ENCODE results near the gene RIN2. TPM values are rescaled to one million over a fixed set of nuclear protein-coding genes. Genes with fewer than 3 reads are reported as not detected.

RIN2 gene
- total RNA-seq, 4 donors from 2014 or later = 68.2 to 87.2 (median 79.6) TPM

DNA sequence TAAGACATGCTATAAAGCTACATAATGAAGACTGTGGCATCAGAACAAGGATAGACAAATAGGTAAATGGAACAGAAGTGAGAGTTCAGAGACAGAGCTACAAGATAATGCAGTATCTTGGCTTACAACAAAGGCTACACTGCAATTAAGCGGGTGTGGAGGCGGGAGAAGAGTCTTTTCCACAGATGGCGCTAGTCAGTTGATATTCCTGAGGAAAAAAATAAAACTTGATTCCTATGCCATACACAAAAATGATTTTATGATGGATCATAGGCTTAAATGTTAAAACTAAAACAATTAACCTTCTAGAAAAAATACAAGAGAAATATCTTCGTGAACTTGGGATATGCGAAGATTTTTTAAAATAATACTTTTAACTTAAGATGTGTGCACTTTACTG, 31.0 kb downstream of the RIN2 start:
- 93% methylated on average over 5 of the region's 5 CpGs for WGBS
- Histone ChIP-seq H3K36me3 (no peaks in the 10 kb centered on the region), H3K4me3 (no peak overlapping the region), H3K27ac (no peak overlapping the region), H3K9me3 (no peaks in the 10 kb centered on the region), H3K4me1 (peaks cover 27% of the 10 kb centered on the region), H3K27me3 (no peaks in the 10 kb centered on the region)
- TF ChIP-seq, protein P1, sequence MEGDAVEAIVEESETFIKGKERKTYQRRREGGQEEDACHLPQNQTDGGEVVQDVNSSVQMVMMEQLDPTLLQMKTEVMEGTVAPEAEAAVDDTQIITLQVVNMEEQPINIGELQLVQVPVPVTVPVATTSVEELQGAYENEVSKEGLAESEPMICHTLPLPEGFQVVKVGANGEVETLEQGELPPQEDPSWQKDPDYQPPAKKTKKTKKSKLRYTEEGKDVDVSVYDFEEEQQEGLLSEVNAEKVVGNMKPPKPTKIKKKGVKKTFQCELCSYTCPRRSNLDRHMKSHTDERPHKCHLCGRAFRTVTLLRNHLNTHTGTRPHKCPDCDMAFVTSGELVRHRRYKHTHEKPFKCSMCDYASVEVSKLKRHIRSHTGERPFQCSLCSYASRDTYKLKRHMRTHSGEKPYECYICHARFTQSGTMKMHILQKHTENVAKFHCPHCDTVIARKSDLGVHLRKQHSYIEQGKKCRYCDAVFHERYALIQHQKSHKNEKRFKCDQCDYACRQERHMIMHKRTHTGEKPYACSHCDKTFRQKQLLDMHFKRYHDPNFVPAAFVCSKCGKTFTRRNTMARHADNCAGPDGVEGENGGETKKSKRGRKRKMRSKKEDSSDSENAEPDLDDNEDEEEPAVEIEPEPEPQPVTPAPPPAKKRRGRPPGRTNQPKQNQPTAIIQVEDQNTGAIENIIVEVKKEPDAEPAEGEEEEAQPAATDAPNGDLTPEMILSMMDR (IDR thresholded peaks at IDR 0.05) = no peak
- TF ChIP-seq POLR2AphosphoS5 (IDR thresholded peaks at IDR 0.05) (no peak), POLR2A (IDR thresholded peaks at IDR 0.05) (no peak)
- no peak for DNase-seq (ENCODE audit: low spot score in 2 of 2)

GRCh38 chr20:19789446-19789845, 31.4 kb downstream of the RIN2 start:
- Histone ChIP-seq H3K9me3 (no peaks in the 10 kb centered on the region), H3K4me3 (no peak overlapping the region)

GRCh38 chr20:19791887-19792286, 33.8 kb downstream of the RIN2 start:
- no peaks in the 10 kb centered on the region for H3K9me3 ChIP-seq
- no peaks in the 10 kb centered on the region for H3K36me3 ChIP-seq
- H3K27me3 ChIP-seq = no peaks in the 10 kb centered on the region
- no peak for DNase-seq (ENCODE audit: low spot score in 2 of 2)
- TF ChIP-seq POLR2AphosphoS5 (IDR thresholded peaks at IDR 0.05) (no peak), POLR2A (IDR thresholded peaks at IDR 0.05) (no peak), EP300 (IDR thresholded peaks at IDR 0.05) (no peak)
- TF ChIP-seq, protein P1 (IDR thresholded peaks at IDR 0.05) = no peak
- WGBS = 93% methylated on average over 2 of the region's 2 CpGs
- H3K4me1 ChIP-seq = no peaks in the 10 kb centered on the region
- H3K27ac ChIP-seq = no peak overlapping the region
- no peak overlapping the region for H3K4me3 ChIP-seq

More at GRCh38 chr20:19789446-19789845, 31.4 kb downstream of the RIN2 start:
- TF ChIP-seq EP300 (IDR thresholded peaks at IDR 0.05) (no peak), POLR2A (IDR thresholded peaks at IDR 0.05) (no peak), POLR2AphosphoS5 (IDR thresholded peaks at IDR 0.05) (no peak)
- TF ChIP-seq, protein P1 (IDR thresholded peaks at IDR 0.05) = no peak
- H3K36me3 ChIP-seq = no peaks in the 10 kb centered on the region
- WGBS = 78% methylated on average over 2 of the region's 2 CpGs
- no peak overlapping the region for H3K27ac ChIP-seq
- DNase-seq (ENCODE audit: low spot score in 2 of 2) = no peak
- H3K27me3 ChIP-seq = no peaks in the 10 kb centered on the region
- H3K4me1 ChIP-seq = peaks cover 23% of the 10 kb centered on the region

DNA sequence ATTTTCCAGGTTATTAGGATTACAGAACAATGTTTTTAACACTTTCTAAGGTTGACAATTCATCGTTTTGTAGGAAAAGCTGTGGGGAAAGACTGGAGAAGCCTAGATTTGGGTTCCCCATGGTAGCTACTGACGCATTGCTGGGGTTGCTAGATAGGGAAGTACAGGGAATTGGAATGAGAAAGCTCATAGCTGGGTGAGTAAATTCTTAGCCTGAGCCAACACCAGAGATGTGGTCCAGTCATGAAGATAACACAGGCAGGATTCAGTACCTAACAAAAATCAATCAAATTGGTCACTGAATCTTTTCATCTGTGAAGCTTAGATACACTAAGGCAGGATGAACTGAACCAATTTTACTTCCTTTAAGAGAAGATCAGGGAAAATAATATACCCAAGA, 35.7 kb downstream of the RIN2 start:
- Histone ChIP-seq H3K27ac (no peak overlapping the region), H3K4me3 (no peak overlapping the region), H3K4me1 (no peaks in the 10 kb centered on the region), H3K27me3 (no peaks in the 10 kb centered on the region), H3K36me3 (no peaks in the 10 kb centered on the region), H3K9me3 (no peaks in the 10 kb centered on the region)
- TF ChIP-seq, protein P1 (IDR thresholded peaks at IDR 0.05) = no peak
- TF ChIP-seq POLR2A (IDR thresholded peaks at IDR 0.05) (no peak), EP300 (IDR thresholded peaks at IDR 0.05) (no peak), POLR2AphosphoS5 (IDR thresholded peaks at IDR 0.05) (no peak)
- WGBS = 88% methylated on average over 2 of the region's 2 CpGs
- DNase-seq (ENCODE audit: low spot score in 2 of 2) = no peak

GRCh38 chr20:19794941-19795340, 36.9 kb downstream of the RIN2 start:
- TF ChIP-seq POLR2A (IDR thresholded peaks at IDR 0.05) = no peak
- TF ChIP-seq POLR2AphosphoS5 (IDR thresholded peaks at IDR 0.05) = no peak
- TF ChIP-seq, protein P1 (IDR thresholded peaks at IDR 0.05) = no peak
- no peak for TF ChIP-seq EP300 (IDR thresholded peaks at IDR 0.05)

More at GRCh38 chr20:19794941-19795340, 36.9 kb downstream of the RIN2 start:
- Histone ChIP-seq H3K4me1 (no peaks in the 10 kb centered on the region), H3K36me3 (peaks cover 4% of the 10 kb centered on the region), H3K4me3 (no peak overlapping the region), H3K27me3 (no peaks in the 10 kb centered on the region), H3K27ac (no peak overlapping the region), H3K9me3 (no peaks in the 10 kb centered on the region)
- DNase-seq (ENCODE audit: low spot score in 2 of 2) = no peak
- WGBS = 68% methylated on average over 5 of the region's 5 CpGs

All from suprapubic skin (tissue), 4 donors.